Trophoblast cell (in vitro differentiated cells and primary cell): ENCODE results near the gene NALCN.

Source experiments
- DNase-seq, 2 donors: peaks; one replicate each; pipeline ENCODE4 v3.0.0-alpha.2; 2016
- H2AFZ ChIP-seq: 2 replicates; pipeline ENCODE4 v1.6.1; 2013; ENCODE audit warnings: low read length, moderate library complexity, mild to moderate bottlenecking; ENCODE audit not compliant: insufficient read depth, poor library complexity
- H2AK5ac ChIP-seq: 2 replicates; pipeline ENCODE4 v1.6.1; 2013; ENCODE audit warnings: mild to moderate bottlenecking, low read length
- H2BK120ac ChIP-seq: 2 replicates; pipeline ENCODE4 v1.6.1; 2013; ENCODE audit warnings: low read length, mild to moderate bottlenecking, moderate library complexity; ENCODE audit not compliant: insufficient read depth, poor library complexity
- H2BK12ac ChIP-seq: 2 replicates; pipeline ENCODE4 v1.6.1; 2013; ENCODE audit warnings: mild to moderate bottlenecking, low read length, moderate library complexity
- H2BK5ac ChIP-seq: 2 replicates; pipeline ENCODE4 v1.6.1; 2013; ENCODE audit warnings: low read length, low read depth, moderate library complexity, mild to moderate bottlenecking; ENCODE audit not compliant: poor library complexity
- H3K14ac ChIP-seq: 2 replicates; pipeline ENCODE4 v1.6.1; 2013; ENCODE audit warnings: mild to moderate bottlenecking, low read length
- H3K18ac ChIP-seq: 2 replicates; pipeline ENCODE4 v1.6.1; 2013; ENCODE audit warnings: mild to moderate bottlenecking, low read length
- H3K23ac ChIP-seq: 2 replicates; pipeline ENCODE4 v1.6.1; 2013; ENCODE audit warnings: low read length
- H3K27ac ChIP-seq: 2 replicates; pipeline ENCODE4 v1.5.1; 2013; ENCODE audit warnings: low read depth, mild to moderate bottlenecking, inconsistent platforms, low read length, moderate library complexity
- H3K27me3 ChIP-seq: 2 replicates; pipeline ENCODE4 v1.6.1; 2013; ENCODE audit warnings: inconsistent platforms, mild to moderate bottlenecking, low read length, moderate library complexity; ENCODE audit not compliant: insufficient read depth
- H3K36me3 ChIP-seq, 2 experiments: 1 replicate in 1 of 2; 2 replicates in 1 of 2; pipeline ENCODE4 v1.6.1; 2013; ENCODE audit warnings: low read length in 2 of 2, mild to moderate bottlenecking in 2 of 2, moderate library complexity in 1 of 2; ENCODE audit not compliant: insufficient read depth in 2 of 2, control insufficient read depth in 1 of 2
- H3K4ac ChIP-seq: 2 replicates; pipeline ENCODE4 v1.6.1; 2013; ENCODE audit warnings: low read depth, mild to moderate bottlenecking, low read length, moderate library complexity
- H3K4me1 ChIP-seq, 2 experiments: 1 replicate in 1 of 2; 2 replicates in 1 of 2; pipeline ENCODE4 v1.6.1; 2013; ENCODE audit warnings: low read length in 2 of 2, mild to moderate bottlenecking in 2 of 2, moderate library complexity in 1 of 2; ENCODE audit not compliant: insufficient read depth in 2 of 2, control insufficient read depth in 1 of 2
- H3K4me2 ChIP-seq: 2 replicates; pipeline ENCODE4 v1.6.1; 2013; ENCODE audit warnings: inconsistent platforms, mild to moderate bottlenecking, low read length, moderate library complexity
- H3K4me3 ChIP-seq: 2 replicates; pipeline ENCODE4 v1.5.1; 2013; ENCODE audit warnings: mild to moderate bottlenecking, low read depth, low read length, inconsistent platforms
- H3K79me1 ChIP-seq: one replicate; pipeline ENCODE4 v1.6.1; 2013; ENCODE audit warnings: low read length
- H3K79me2 ChIP-seq: 2 replicates; pipeline ENCODE4 v1.6.1; 2013; ENCODE audit warnings: low read length, mild to moderate bottlenecking; ENCODE audit not compliant: control insufficient read depth, insufficient read depth, poor library complexity
- H3K9ac ChIP-seq: 2 replicates; pipeline ENCODE4 v1.6.1; 2013; ENCODE audit warnings: mild to moderate bottlenecking, low read length
- H3K9me3 ChIP-seq: 2 replicates; pipeline ENCODE4 v1.6.1; 2013; ENCODE audit warnings: low read depth, mild to moderate bottlenecking, control low read depth, inconsistent platforms, low read length; ENCODE audit not compliant: insufficient read depth
- H4K12ac ChIP-seq: 2 replicates; pipeline ENCODE4 v1.6.1; 2013; ENCODE audit warnings: low read depth, mild to moderate bottlenecking, low read length, moderate library complexity
- H4K8ac ChIP-seq: 2 replicates; pipeline ENCODE4 v1.6.1; 2013; ENCODE audit warnings: low read depth, mild to moderate bottlenecking, low read length, moderate library complexity
- H4K91ac ChIP-seq: one replicate; pipeline ENCODE4 v1.6.1; 2013; ENCODE audit warnings: low read depth, mild to moderate bottlenecking, low read length, moderate library complexity
- WGBS: extraction: QIAGEN DNeasy Blood & Tissue Kit; methylation state at CpG from one replicate; pipeline ENCODE4 v1.1.7; 2013; ENCODE audit warnings: missing lambda C conversion rate; ENCODE audit not compliant: insufficient read length, insufficient coverage; ENCODE audit errors: extremely low coverage; 5-methylcytosine and 5-hydroxymethylcytosine counted together

NALCN gene

DNA sequence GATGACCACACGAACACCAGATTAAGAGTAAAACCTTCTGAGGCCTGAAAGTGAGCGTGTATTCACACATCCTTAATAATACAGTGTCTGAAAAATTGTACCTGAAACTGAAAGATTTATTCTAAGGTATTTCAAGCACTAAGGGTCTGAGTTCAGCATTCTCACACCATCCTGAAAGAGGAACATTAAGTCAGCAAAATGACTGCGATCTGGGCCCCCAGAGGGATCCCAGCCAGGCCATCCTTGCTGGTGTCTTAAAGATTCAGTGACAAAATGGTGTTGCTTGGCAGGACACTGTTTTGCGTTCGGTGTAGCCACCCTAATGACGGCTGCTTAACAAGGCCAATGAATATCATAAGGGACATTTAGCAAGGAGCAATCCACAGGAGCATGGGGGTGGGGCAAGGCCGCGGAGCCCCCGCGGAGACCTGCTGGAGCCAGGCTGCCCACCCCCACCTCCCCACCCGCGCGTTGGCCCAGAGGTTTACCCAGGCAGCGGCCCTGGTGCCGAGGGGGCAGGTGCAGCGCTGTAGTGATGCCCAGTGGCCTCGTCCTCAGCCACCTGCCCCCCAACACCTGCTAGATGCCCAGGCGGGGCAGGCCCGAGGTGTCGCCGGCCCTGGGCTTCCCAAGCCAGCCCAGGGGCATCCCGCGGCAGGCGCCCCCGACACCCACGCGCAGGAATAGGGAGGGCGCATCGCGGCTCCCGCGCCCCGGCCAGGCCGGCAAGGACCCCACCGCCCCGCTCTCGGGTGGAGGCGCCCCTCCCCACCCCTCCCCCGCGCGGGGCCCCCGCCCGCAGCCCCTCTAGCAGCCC, 742 bp downstream of the NALCN start:
- H4K91ac ChIP-seq: no peak overlapping the region
- no peak overlapping the region for H3K9ac ChIP-seq
- H4K12ac ChIP-seq: peak overlapping the region; percentile 54
- H3K27me3 ChIP-seq: peaks cover 5% of the 10 kb centered on the region
- no peak overlapping the region for H3K18ac ChIP-seq
- no peak for DNase-seq
- H3K14ac ChIP-seq: no peak overlapping the region
- peaks cover 2 to 6% of the 10 kb centered on the region in 2 experiments for H3K4me1 ChIP-seq
- H3K4ac ChIP-seq: no peak overlapping the region
- H2BK12ac ChIP-seq: no peak overlapping the region
- H3K23ac ChIP-seq: no peak overlapping the region
- H4K8ac ChIP-seq: no peak overlapping the region
- no peak overlapping the region for H3K27ac ChIP-seq
- H2BK5ac ChIP-seq: no peak overlapping the region
- no CpG with 5 or more reads among the region's 43 CpGs for WGBS
- no peaks in the 10 kb centered on the region for H3K79me2 ChIP-seq
- peak overlapping the region; percentile 83 for H3K4me3 ChIP-seq
- peaks cover 2% of the 10 kb centered on the region for H3K79me1 ChIP-seq
- no peak overlapping the region for H2AFZ ChIP-seq
- peak overlapping the region; percentile 69 for H3K4me2 ChIP-seq
- H2BK120ac ChIP-seq: no peak overlapping the region
- no peaks in the 10 kb centered on the region for H3K36me3 ChIP-seq
- no peak overlapping the region for H2AK5ac ChIP-seq
- no peaks in the 10 kb centered on the region for H3K9me3 ChIP-seq

DNA sequence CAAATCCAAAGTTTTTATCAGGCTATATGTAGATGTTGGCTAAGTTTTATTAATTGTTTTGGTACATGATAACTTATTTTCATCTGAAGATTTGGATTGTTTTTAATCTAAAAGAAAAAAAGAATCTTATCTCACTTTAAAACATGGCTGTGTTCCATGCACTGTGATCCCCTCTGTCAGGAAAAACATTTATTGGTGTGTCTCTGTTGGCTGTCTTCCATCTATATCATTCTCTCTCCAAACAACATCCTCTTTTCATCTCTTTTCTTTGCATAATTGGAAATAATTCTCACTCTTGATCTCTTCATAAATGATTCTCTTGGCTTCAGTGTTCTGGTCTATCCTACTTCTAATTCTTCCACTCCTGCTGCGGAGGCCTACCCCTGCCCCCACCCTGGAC, 4.2 kb downstream of the NALCN start:
- no CpG with 5 or more reads among the region's 1 CpG for WGBS
- no peak overlapping the region for H4K91ac ChIP-seq
- no peak overlapping the region for H3K23ac ChIP-seq
- H4K12ac ChIP-seq: no peak overlapping the region
- H3K4me2 ChIP-seq: no peak overlapping the region
- no peaks in the 10 kb centered on the region for H3K79me2 ChIP-seq
- no peak overlapping the region for H2AK5ac ChIP-seq
- no peak overlapping the region for H3K4ac ChIP-seq
- no peak overlapping the region for H3K4me3 ChIP-seq
- H2BK12ac ChIP-seq: no peak overlapping the region
- H3K27ac ChIP-seq: no peak overlapping the region
- peaks cover 2% of the 10 kb centered on the region for H3K79me1 ChIP-seq
- H2BK120ac ChIP-seq: no peak overlapping the region
- H3K9me3 ChIP-seq: no peaks in the 10 kb centered on the region
- no peaks in the 10 kb centered on the region for H3K36me3 ChIP-seq
- no peak overlapping the region for H2AFZ ChIP-seq
- no peak overlapping the region for H3K9ac ChIP-seq
- H2BK5ac ChIP-seq: no peak overlapping the region
- H3K27me3 ChIP-seq: peaks cover 5% of the 10 kb centered on the region
- H3K4me1 ChIP-seq: peaks cover 2 to 6% of the 10 kb centered on the region in 2 experiments
- no peak overlapping the region for H3K18ac ChIP-seq
- no peak for DNase-seq
- H3K14ac ChIP-seq: no peak overlapping the region
- H4K8ac ChIP-seq: no peak overlapping the region

DNA sequence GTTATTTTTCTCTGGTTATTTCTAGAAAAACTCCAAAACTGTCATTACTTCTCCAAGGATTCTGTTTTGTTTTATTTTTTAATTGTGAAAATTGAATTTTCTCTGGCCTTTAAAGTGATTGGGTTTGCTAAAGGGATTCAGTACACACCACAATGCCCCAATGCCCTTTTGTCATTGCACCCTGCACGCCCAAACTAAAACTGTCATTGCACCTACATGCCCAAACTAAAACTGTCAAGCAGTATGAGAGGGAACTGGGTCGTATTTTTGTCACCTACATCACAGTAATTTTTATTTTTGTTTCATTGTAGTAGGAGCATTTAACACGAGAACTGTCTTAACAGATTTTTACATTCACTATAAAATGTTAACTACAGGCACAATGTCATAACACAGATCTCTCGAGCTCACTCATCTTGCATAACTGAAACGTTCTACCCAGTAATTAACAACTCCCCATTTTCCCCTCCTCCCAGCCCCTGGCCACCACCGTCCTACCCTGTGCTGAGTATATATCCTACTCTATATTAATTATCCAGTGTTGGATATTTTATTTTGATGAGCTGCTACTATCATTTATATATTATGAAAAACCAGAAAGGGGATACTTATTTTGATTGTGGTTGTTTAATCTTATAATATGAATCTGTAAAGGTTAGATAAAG, 7.2 kb downstream of the NALCN start:
- no peak overlapping the region for H4K91ac ChIP-seq
- H3K9me3 ChIP-seq: no peaks in the 10 kb centered on the region
- no peak overlapping the region for H2AK5ac ChIP-seq
- H3K4me3 ChIP-seq: no peak overlapping the region
- no peak overlapping the region for H2BK120ac ChIP-seq
- no peak overlapping the region for H4K8ac ChIP-seq
- no peak overlapping the region for H2BK5ac ChIP-seq
- H3K79me1 ChIP-seq: no peaks in the 10 kb centered on the region
- no peak for DNase-seq
- H3K27me3 ChIP-seq: no peaks in the 10 kb centered on the region
- H3K23ac ChIP-seq: no peak overlapping the region
- H3K14ac ChIP-seq: no peak overlapping the region
- no peak overlapping the region for H3K27ac ChIP-seq
- no peaks in the 10 kb centered on the region for H3K36me3 ChIP-seq
- H2BK12ac ChIP-seq: no peak overlapping the region
- no peak overlapping the region for H3K4me2 ChIP-seq
- H2AFZ ChIP-seq: no peak overlapping the region
- H3K4ac ChIP-seq: no peak overlapping the region
- H4K12ac ChIP-seq: no peak overlapping the region
- H3K9ac ChIP-seq: no peak overlapping the region
- no CpG with 5 or more reads among the region's 6 CpGs for WGBS
- no peak overlapping the region for H3K18ac ChIP-seq
- H3K4me1 ChIP-seq: no peaks in the 10 kb centered on the region
- H3K79me2 ChIP-seq: no peaks in the 10 kb centered on the region

DNA sequence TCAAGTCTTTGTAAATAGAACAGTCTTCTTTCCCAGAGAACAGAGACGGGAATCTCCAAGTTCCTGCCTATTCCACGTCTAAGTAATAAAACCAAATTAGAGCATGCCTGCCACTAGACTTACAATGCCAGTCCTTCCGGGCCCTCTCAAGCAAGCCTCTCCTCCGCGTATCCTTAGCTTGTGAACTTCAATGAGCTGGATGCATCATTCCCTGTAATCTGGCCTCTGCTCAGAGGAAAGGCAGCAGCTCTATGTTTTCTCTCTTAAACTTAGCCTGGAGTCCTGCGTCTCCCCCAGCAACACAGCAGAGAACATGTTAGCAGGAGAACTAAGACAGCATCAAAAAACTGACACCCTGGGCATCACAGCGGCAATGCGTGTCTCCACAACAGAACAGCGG, 8.2 kb downstream of the NALCN start:
- no peak overlapping the region for H3K23ac ChIP-seq
- H3K9me3 ChIP-seq: no peaks in the 10 kb centered on the region
- no peak overlapping the region for H3K18ac ChIP-seq
- no peaks in the 10 kb centered on the region for H3K4me1 ChIP-seq
- no peak overlapping the region for H3K4ac ChIP-seq
- no peak overlapping the region for H2BK12ac ChIP-seq
- no peak overlapping the region for H3K9ac ChIP-seq
- H3K4me2 ChIP-seq: no peak overlapping the region
- no peak overlapping the region for H2AFZ ChIP-seq
- no peaks in the 10 kb centered on the region for H3K79me1 ChIP-seq
- no peak overlapping the region for H4K91ac ChIP-seq
- no peaks in the 10 kb centered on the region for H3K36me3 ChIP-seq
- WGBS: no CpG with 5 or more reads among the region's 9 CpGs
- no peak overlapping the region for H2BK5ac ChIP-seq
- no peak for DNase-seq
- H2BK120ac ChIP-seq: no peak overlapping the region
- no peak overlapping the region for H4K12ac ChIP-seq
- H3K4me3 ChIP-seq: no peak overlapping the region
- H4K8ac ChIP-seq: no peak overlapping the region
- H3K79me2 ChIP-seq: no peaks in the 10 kb centered on the region
- no peaks in the 10 kb centered on the region for H3K27me3 ChIP-seq
- no peak overlapping the region for H3K27ac ChIP-seq
- H3K14ac ChIP-seq: no peak overlapping the region
- H2AK5ac ChIP-seq: no peak overlapping the region
